Astrocyte (in vitro differentiated cells and primary cell): ENCODE results near the gene MPP3. TPM values are rescaled to one million over a fixed set of nuclear protein-coding genes. Genes with fewer than 3 reads are reported as not detected.
A peak's percentile ranks its signal among the peaks of the same experiment; 100 is the strongest.

ENCODE experiments used
- DNase-seq: peaks from one replicate; pipeline ENCODE4 v3.0.0-alpha.2; 2010; ENCODE audit warnings: low read depth
- FAIRE-seq: peaks from 2 replicates; lab custom pipeline; 2011; peaks lifted over from hg19 to GRCh38; lab: Jason Lieb, UNC
- H2AFZ ChIP-seq: 2 replicates; pipeline ENCODE4 v1.6.0; 2012; ENCODE audit warnings: low read depth, low read length, inconsistent platforms
- H3K27ac ChIP-seq: 2 replicates; pipeline ENCODE4 v1.5.1; 2011; ENCODE audit warnings: low read depth, low read length, inconsistent platforms
- H3K27me3 ChIP-seq: 2 replicates; pipeline ENCODE4 v1.6.0; 2011; ENCODE audit warnings: low read length, inconsistent platforms; ENCODE audit not compliant: insufficient read depth
- H3K36me3 ChIP-seq: 2 replicates; pipeline ENCODE4 v1.5.1; 2011; ENCODE audit warnings: low read length, inconsistent platforms; ENCODE audit not compliant: insufficient read depth
- H3K4me1 ChIP-seq: 2 replicates; pipeline ENCODE4 v1.5.1; 2011; ENCODE audit warnings: low read length, inconsistent platforms; ENCODE audit not compliant: insufficient read depth
- H3K4me2 ChIP-seq: 2 replicates; pipeline ENCODE4 v1.6.0; 2012; ENCODE audit warnings: low read length, inconsistent platforms
- H3K4me3 ChIP-seq: 2 replicates; pipeline ENCODE4 v1.5.1; 2011; ENCODE audit warnings: low read depth, mild to moderate bottlenecking, low read length, inconsistent platforms; ENCODE audit not compliant: insufficient read depth
- H3K79me2 ChIP-seq: 2 replicates; pipeline ENCODE4 v1.6.0; 2012; ENCODE audit warnings: mild to moderate bottlenecking, low read length, inconsistent platforms; ENCODE audit not compliant: insufficient read depth
- H3K9ac ChIP-seq: 2 replicates; pipeline ENCODE4 v1.6.0; 2012; ENCODE audit warnings: mild to moderate bottlenecking, low read length, inconsistent platforms
- H3K9me3 ChIP-seq: 2 replicates; pipeline ENCODE4 v1.5.1; 2012; ENCODE audit warnings: low read depth, mild to moderate bottlenecking, low read length, inconsistent platforms; ENCODE audit not compliant: insufficient read depth
- H4K20me1 ChIP-seq: 2 replicates; pipeline ENCODE4 v1.6.0; 2012; ENCODE audit warnings: low read length, inconsistent platforms; ENCODE audit not compliant: insufficient read depth
- H3K27ac Mint-ChIP-seq: one replicate; pipeline ENCODE4 v1.8.0; 2021; ENCODE audit warnings: mild to moderate bottlenecking, mixed read lengths; ENCODE audit not compliant: unreplicated experiment
- H3K27me3 Mint-ChIP-seq: one replicate; pipeline ENCODE4 v1.8.0; 2021; ENCODE audit warnings: low read depth, mixed read lengths; ENCODE audit not compliant: unreplicated experiment
- H3K36me3 Mint-ChIP-seq: one replicate; pipeline ENCODE4 v1.8.0; 2021; ENCODE audit warnings: low read depth, mixed read lengths; ENCODE audit not compliant: unreplicated experiment
- H3K4me1 Mint-ChIP-seq: one replicate; pipeline ENCODE4 v1.8.0; 2021; ENCODE audit warnings: low read depth, mixed read lengths; ENCODE audit not compliant: unreplicated experiment
- H3K4me3 Mint-ChIP-seq: one replicate; pipeline ENCODE4 v1.8.0; 2021; ENCODE audit warnings: mild to moderate bottlenecking, moderate library complexity, mixed read lengths; ENCODE audit not compliant: unreplicated experiment
- H3K9me3 Mint-ChIP-seq: one replicate; pipeline ENCODE4 v1.8.0; 2021; ENCODE audit warnings: mild to moderate bottlenecking, mixed read lengths; ENCODE audit not compliant: unreplicated experiment
- CTCF ChIP-seq: IDR thresholded peaks from 2 replicates; pipeline ENCODE4 v1.5.1; 2011; ENCODE audit warnings: low read depth, mild to moderate bottlenecking, inconsistent platforms, low read length, moderate library complexity; ENCODE audit not compliant: insufficient read depth
- EZH2 ChIP-seq: IDR thresholded peaks from 2 replicates; pipeline ENCODE4 v1.6.1; 2012; ENCODE audit warnings: mild to moderate bottlenecking, low read length, inconsistent platforms; ENCODE audit not compliant: insufficient read depth
- total RNA-seq: library from RNA; stranded (reverse); gene quantifications from 2 replicates; pipeline ENCODE4 v1.2.1, GENCODE V29; 2021

Gene MPP3
- total RNA-seq, 1 donor from 2014 or later, result 6.5 TPM

GRCh38 chr17:43834106-43834505, 1.2 kb upstream of the MPP3 start:
- Histone ChIP-seq H3K4me1 (peaks cover 15% of the 10 kb centered on the region), H4K20me1 (peaks cover 29% of the 10 kb centered on the region), H3K27ac (no peak overlapping the region), H3K27me3 (peaks cover 1% of the 10 kb centered on the region), H2AFZ (no peak overlapping the region), H3K9me3 (no peaks in the 10 kb centered on the region), H3K36me3 (peaks cover 5% of the 10 kb centered on the region), H3K4me2 (peak overlapping the region; percentile 85), H3K79me2 (no peaks in the 10 kb centered on the region), H3K9ac (no peak overlapping the region), H3K4me3 (no peak overlapping the region)
- peak; percentile 42 for DNase-seq
- Mint-ChIP-seq H3K27me3 (peaks cover 17% of the 10 kb centered on the region), H3K9me3 (no peaks in the 10 kb centered on the region), H3K36me3 (peaks cover 9% of the 10 kb centered on the region), H3K4me3 (peak overlapping the region; percentile 83), H3K27ac (no peak overlapping the region), H3K4me1 (peaks cover 15% of the 10 kb centered on the region)
- TF ChIP-seq EZH2 (no peak), CTCF (no peak)
- no peak for FAIRE-seq

GRCh38 chr17:43832168-43832975, 574 bp downstream of the MPP3 start:
- Histone ChIP-seq H3K9ac (peak overlapping the region; percentile 77), H3K36me3 (peaks cover 14% of the 10 kb centered on the region), H3K27ac (no peak overlapping the region), H3K27me3 (no peaks in the 10 kb centered on the region), H3K9me3 (no peaks in the 10 kb centered on the region), H3K79me2 (no peaks in the 10 kb centered on the region), H3K4me2 (peak overlapping the region; percentile 85), H4K20me1 (peaks cover 45% of the 10 kb centered on the region), H3K4me1 (peaks cover 15% of the 10 kb centered on the region), H2AFZ (peak overlapping the region; percentile 56), H3K4me3 (peak overlapping the region; percentile 54)
- FAIRE-seq, result no peak
- Mint-ChIP-seq H3K36me3 (peaks cover 11% of the 10 kb centered on the region), H3K9me3 (no peaks in the 10 kb centered on the region), H3K4me1 (peaks cover 15% of the 10 kb centered on the region), H3K27me3 (peaks cover 21% of the 10 kb centered on the region), H3K4me3 (peak overlapping the region; percentile 87), H3K27ac (no peak overlapping the region)
- DNase-seq, result peak; percentile 67
- TF ChIP-seq CTCF (no peak), EZH2 (no peak)

- no peaks in the 10 kb centered on the region for H3K79me2 ChIP-seq
- Mint-ChIP-seq H3K9me3 (no peaks in the 10 kb centered on the region), H3K27ac (no peak overlapping the region), H3K4me1 (peaks cover 15% of the 10 kb centered on the region), H3K4me3 (peak overlapping the region; percentile 87), H3K36me3 (peaks cover 11% of the 10 kb centered on the region), H3K27me3 (peaks cover 18% of the 10 kb centered on the region)
- peaks cover 15% of the 10 kb centered on the region for H3K4me1 ChIP-seq
- H2AFZ ChIP-seq, result no peak overlapping the region
- peaks cover 14% of the 10 kb centered on the region for H3K36me3 ChIP-seq
- H3K9me3 ChIP-seq, result no peaks in the 10 kb centered on the region
- peaks cover 45% of the 10 kb centered on the region for H4K20me1 ChIP-seq
- FAIRE-seq (no peak), DNase-seq (no peak)
- no peak for TF ChIP-seq CTCF
- no peak for TF ChIP-seq EZH2
- H3K9ac ChIP-seq, result no peak overlapping the region
- H3K27ac ChIP-seq, result no peak overlapping the region
- H3K4me3 ChIP-seq, result peak overlapping the region; percentile 54
- H3K4me2 ChIP-seq, result peak overlapping the region; percentile 85
- H3K27me3 ChIP-seq, result no peaks in the 10 kb centered on the region
Observed at GRCh38 chr17:43831633-43832032, 1.3 kb downstream of the MPP3 start.
